H1 (cell line): Measurements from ENCODE around the gene FOXP4. TPM values are rescaled to one million over a fixed set of nuclear protein-coding genes. Genes with fewer than 3 reads are reported as not detected.

Experiments
- CTCF ChIA-PET: fragments of 300-600 bp; sonication (Branson Sonifier 250); formaldehyde crosslinking; loops from one replicate; lab custom pipeline; 2021; ENCODE audit not compliant: partially characterized antibody; lab: Charles Lee
- POLR2A ChIA-PET: fragments of 300-600 bp; sonication (Branson Sonifier 250); formaldehyde crosslinking; loops from one replicate; lab custom pipeline; 2021; ENCODE audit warnings: inconsistent platforms; ENCODE audit not compliant: partially characterized antibody; lab: Charles Lee
- DNase-seq, 2 experiments: peaks; one replicate each; pipeline versions ENCODE4 v3.0.0 to v3.0.0-alpha.2; 2010 to 2022; ENCODE audit warnings: low spot score in 2 of 2, low read depth in 1 of 2, mixed read lengths in 1 of 2
- FAIRE-seq: peaks from 2 replicates; lab custom pipeline; 2011; peaks lifted over from hg19 to GRCh38; lab: Jason Lieb, UNC
- H2AFZ ChIP-seq: 2 replicates; pipeline ENCODE4 v1.8.1; 2012; ENCODE audit warnings: low read length, inconsistent platforms
- H2AK5ac ChIP-seq: 2 replicates; pipeline ENCODE4 v1.6.1; 2013; ENCODE audit warnings: low read depth, low read length
- H2BK120ac ChIP-seq: replicated peaks from 2 replicates; pipeline ENCODE3; 2013; ENCODE audit warnings: low read depth, low read length, inconsistent platforms
- H2BK12ac ChIP-seq: 2 replicates; pipeline ENCODE4 v1.6.1; 2013; ENCODE audit warnings: low read depth, low read length
- H2BK15ac ChIP-seq: 2 replicates; pipeline ENCODE4 v1.6.1; 2013; ENCODE audit warnings: low read length
- H2BK20ac ChIP-seq: 2 replicates; pipeline ENCODE4 v1.6.1; 2013; ENCODE audit warnings: low read length
- H2BK5ac ChIP-seq: 2 replicates; pipeline ENCODE4 v1.6.1; 2013; ENCODE audit warnings: low read depth, low read length
- H3K14ac ChIP-seq: 2 replicates; pipeline ENCODE4 v1.6.1; 2013; ENCODE audit warnings: inconsistent platforms; ENCODE audit not compliant: insufficient read length
- H3K18ac ChIP-seq: 2 replicates; pipeline ENCODE4 v1.6.1; 2013; ENCODE audit warnings: low read length; ENCODE audit errors: extremely low read depth
- H3K23ac ChIP-seq: 2 replicates; pipeline ENCODE4 v1.6.1; 2013; ENCODE audit warnings: inconsistent platforms; ENCODE audit not compliant: insufficient read length
- H3K23me2 ChIP-seq: 2 replicates; pipeline ENCODE4 v1.6.1; 2013; ENCODE audit warnings: low read depth, low read length
- H3K27ac ChIP-seq: 2 replicates; pipeline ENCODE4 v1.6.1; 2011; ENCODE audit warnings: low read depth, low read length, inconsistent platforms
- H3K27me3 ChIP-seq, 4 experiments: replicated peaks in 1 of 4; 1 replicate in 1 of 4; 2 replicates in 3 of 4; pipeline versions ENCODE4 v1.6.1 to v1.8.1; 2011 to 2013; ENCODE audit warnings: low read length in 3 of 4, mild to moderate bottlenecking in 3 of 4, inconsistent platforms in 2 of 4, mixed read lengths in 2 of 4, moderate library complexity in 1 of 4; ENCODE audit not compliant: control insufficient read depth in 3 of 4, insufficient read depth in 3 of 4; ENCODE audit errors: extremely low read depth in 1 of 4
- H3K36me3 ChIP-seq, 4 experiments: 2 replicates each; pipeline versions ENCODE4 v1.6.1 to v1.8.1; 2011 to 2013; ENCODE audit warnings: mild to moderate bottlenecking in 4 of 4, low read length in 3 of 4, moderate library complexity in 2 of 4, control low read depth in 1 of 4, inconsistent platforms in 1 of 4; ENCODE audit not compliant: insufficient read depth in 4 of 4, control insufficient read depth in 2 of 4
- H3K4ac ChIP-seq: replicated peaks from 2 replicates; pipeline ENCODE3; 2013; ENCODE audit warnings: low read length, low read depth, mixed read lengths, inconsistent platforms; ENCODE audit not compliant: insufficient read length
- H3K4me1 ChIP-seq, 4 experiments: replicated peaks in 1 of 4; 1 replicate in 1 of 4; 2 replicates in 3 of 4; pipeline versions ENCODE4 v1.6.1 to v1.8.1; 2011 to 2013; ENCODE audit warnings: low read length in 3 of 4, inconsistent platforms in 2 of 4, mixed read lengths in 1 of 4; ENCODE audit not compliant: insufficient read depth in 4 of 4, control insufficient read depth in 3 of 4
- H3K4me2 ChIP-seq, 2 experiments: 2 replicates each; pipeline versions ENCODE4 v1.6.1 to v1.8.1; 2011 to 2013; ENCODE audit warnings: low read depth in 2 of 2, low read length in 2 of 2, control low read depth in 1 of 2, inconsistent platforms in 1 of 2, mild to moderate bottlenecking in 1 of 2; ENCODE audit not compliant: insufficient read depth in 1 of 2
- H3K4me3 ChIP-seq, 4 experiments: fragments of 200-600, 300-600 bp in 1 of 4; sonication (generic), shearing (Covaris generic), sonication (Bioruptor Twin) in 1 of 4; 2 replicates each; pipeline versions ENCODE4 v1.5.1 to v1.8.1; 2011 to 2016; ENCODE audit warnings: low read length in 4 of 4, low read depth in 3 of 4, control low read depth in 2 of 4, inconsistent platforms in 2 of 4, mild to moderate bottlenecking in 2 of 4, mixed read lengths in 1 of 4, moderate library complexity in 1 of 4; ENCODE audit not compliant: insufficient read depth in 2 of 4; ENCODE audit errors: extremely low read depth in 1 of 4
- H3K56ac ChIP-seq: replicated peaks from 2 replicates; pipeline ENCODE3; 2013; ENCODE audit warnings: low read depth, mild to moderate bottlenecking, mixed read lengths, low read length, inconsistent platforms; ENCODE audit not compliant: insufficient read length
- H3K79me1 ChIP-seq: 2 replicates; pipeline ENCODE4 v1.6.1; 2013; ENCODE audit warnings: low read depth, low read length, control low read depth
- H3K79me2 ChIP-seq, 2 experiments: 2 replicates each; pipeline versions ENCODE4 v1.6.1 to v1.8.1; 2012 to 2013; ENCODE audit warnings: low read length in 2 of 2, mild to moderate bottlenecking in 2 of 2, inconsistent platforms in 1 of 2; ENCODE audit not compliant: insufficient read depth in 2 of 2, control insufficient read depth in 1 of 2
- H3K9ac ChIP-seq, 4 experiments: replicated peaks in 1 of 4; 1 replicate in 1 of 4; 2 replicates in 3 of 4; pipeline versions ENCODE4 v1.6.1 to v1.8.1; 2011 to 2013; ENCODE audit warnings: low read depth in 3 of 4, low read length in 3 of 4, control low read depth in 2 of 4, mild to moderate bottlenecking in 2 of 4, moderate library complexity in 2 of 4, inconsistent platforms in 1 of 4; ENCODE audit errors: extremely low read depth in 1 of 4
- H3K9me3 ChIP-seq, 2 experiments: 2 replicates each; pipeline versions ENCODE4 v1.6.1 to v1.8.1; 2012 to 2013; ENCODE audit warnings: mild to moderate bottlenecking in 2 of 2, moderate library complexity in 2 of 2, control low read depth in 1 of 2, inconsistent platforms in 1 of 2, low read depth in 1 of 2, low read length in 1 of 2, mixed read lengths in 1 of 2; ENCODE audit not compliant: insufficient read depth in 2 of 2
- H4K20me1 ChIP-seq, 2 experiments: replicated peaks in 1 of 2; 2 replicates each; pipeline versions ENCODE3 to v1.8.1; 2011 to 2013; ENCODE audit warnings: inconsistent platforms in 2 of 2, low read length in 2 of 2, mild to moderate bottlenecking in 1 of 2; ENCODE audit not compliant: insufficient read depth in 2 of 2, control insufficient read depth in 1 of 2
- H4K5ac ChIP-seq: 2 replicates; pipeline ENCODE4 v1.6.1; 2013; ENCODE audit warnings: low read length, low read depth, mixed read lengths, inconsistent platforms; ENCODE audit not compliant: insufficient read length
- H4K8ac ChIP-seq: 2 replicates; pipeline ENCODE4 v1.8.0; 2013; ENCODE audit warnings: mild to moderate bottlenecking, moderate library complexity, low read length, inconsistent platforms; ENCODE audit not compliant: insufficient read depth; ENCODE audit errors: extremely low read depth
- H4K91ac ChIP-seq: replicated peaks from 2 replicates; pipeline ENCODE3; 2013; ENCODE audit warnings: low read length, mixed read lengths, inconsistent platforms; ENCODE audit not compliant: insufficient read length
- ASH2L ChIP-seq: fragments of 200-600, 300-600 bp; sonication (generic); IDR thresholded peaks from one replicate; pipeline ENCODE4 v1.7.1; 2017; ENCODE audit warnings: low read length
- NRF1 ChIP-seq: IDR thresholded peaks from 2 replicates; pipeline ENCODE4 v1.6.1; 2011; ENCODE audit warnings: mild to moderate bottlenecking, low read depth, low read length, improper control_type of control experiment
- PHF8 ChIP-seq: fragments of 200-600 bp; sonication (generic); conservative IDR thresholded peaks from 2 replicates; pipeline ENCODE4 v1.7.1; 2012; ENCODE audit warnings: low read depth, mild to moderate bottlenecking, inconsistent platforms, low read length, moderate library complexity
- whole genome bisulfite sequencing, 2 experiments: shearing (Covaris generic) in 1 of 2; methylation state at CpG; one replicate each; pipeline versions ENCODE4 v1.1.6 to v1.1.7; 2013 to 2015; ENCODE audit warnings: low lambda C conversion rate in 2 of 2, mixed read lengths in 2 of 2, inconsistent platforms in 1 of 2, low coverage in 1 of 2, missing lambda C conversion rate in 1 of 2; ENCODE audit not compliant: insufficient replicate concordance in 2 of 2, insufficient coverage in 1 of 2, insufficient read length in 1 of 2; ENCODE audit errors: extremely low coverage in 1 of 2, missing lambda C conversion rate in 1 of 2; 5-methylcytosine and 5-hydroxymethylcytosine counted together
- polyA plus RNA-seq, 7 experiments: library from polyadenylated mRNA; depleted of rRNA in 3 of 7; stranded (reverse) in 5 of 7; unstranded in 2 of 7; fragments of >200 nt in 5 of 7; fragments of 200-250 nt in 2 of 7; gene quantifications; 1 replicate in 5 of 7; 2 replicates in 1 of 7; 4 replicates in 1 of 7; pipeline versions ENCODE4 v1.2.1 to v1.2.3, GENCODE V29; 2011 to 2013; ENCODE audit warnings: missing spikeins in 2 of 7, mixed read lengths in 2 of 7
- total RNA-seq: library from RNA; stranded (reverse); fragmentation: NEBNext Ultra II Directional; extraction: Animal tissue kit (Norgen Biotek cat#: 25700); gene quantifications from 2 replicates; pipeline ENCODE4 v1.2.1, GENCODE V29; 2021

Gene FOXP4
- total and polyA plus RNA-seq, 2 of the 8 experiments (the other 6 are each of a cell fraction or from before 2014, with no cell fraction given): 4.8 to 13.3 TPM

GRCh38 chr6:41598670-41599014, 52.5 kb downstream of the FOXP4 start:
- no peak overlapping the region; the same call in 1 of the 2 replicates for H3K18ac ChIP-seq
- no peaks in the 10 kb centered on the region for H3K23me2 ChIP-seq
- no peak overlapping the region for H3K4ac ChIP-seq
- peaks cover 0 to 32% (median 17%) of the 10 kb centered on the region in 4 experiments; a peak in 6 of 7 replicates for H3K4me1 ChIP-seq
- no peaks in the 10 kb centered on the region for H3K79me1 ChIP-seq
- no peak overlapping the region for H2BK15ac ChIP-seq
- POLR2A ChIA-PET: interaction anchor here (1.3 kb wide), 1 partner anchor 11 kb away, joined by 4 read pairs; no protein-coding TSS in a partner anchor
- H4K8ac ChIP-seq: no peak overlapping the region
- no peak overlapping the region for H3K56ac ChIP-seq
- no peak for FAIRE-seq
- CTCF ChIA-PET: interaction anchor here (0.7 to 27.7 kb wide), 10 partner anchors 12 to 228 kb away, joined by 3 to 361 read pairs (median 12); no protein-coding TSS in a partner anchor
- no peak overlapping the region for H3K9ac ChIP-seq
- no peak overlapping the region for H3K23ac ChIP-seq
- H4K5ac ChIP-seq: no peak overlapping the region
- no peak overlapping the region for H4K91ac ChIP-seq
- no peak overlapping the region for H2BK120ac ChIP-seq
- no peak overlapping the region; the same call in 1 of the 2 replicates for H2BK12ac ChIP-seq
- no peaks in the 10 kb centered on the region for H3K9me3 ChIP-seq
- no peak overlapping the region for H2AFZ ChIP-seq
- no peak overlapping the region for H2BK20ac ChIP-seq
- 92% methylated on average over 7 of the region's 8 CpGs; no CpG with 5 or more reads in 1 of the 2 experiments for WGBS, 2 experiments
- no peak for DNase-seq
- no peak overlapping the region for H3K14ac ChIP-seq
- no peak overlapping the region for H2AK5ac ChIP-seq
- H3K4me2 ChIP-seq: no peak overlapping the region
- H3K4me3 ChIP-seq: no peak overlapping the region
- H3K27me3 ChIP-seq: no peaks in the 10 kb centered on the region
- no peak overlapping the region for H2BK5ac ChIP-seq
- no peaks in the 10 kb centered on the region for H3K79me2 ChIP-seq
- peaks cover 0 to 2% of the 10 kb centered on the region in 2 experiments for H4K20me1 ChIP-seq
- H3K36me3 ChIP-seq: no peaks in the 10 kb centered on the region
- no peak overlapping the region for H3K27ac ChIP-seq
- TF ChIP-seq ASH2L (no peak), PHF8 (no peak), NRF1 (no peak)
